Activated naive CD4-positive, alpha-beta T cell treated with Interleukin-2 at 50 U/mL for 16 hours (primary cell): Measurements from ENCODE around the gene NEURL3.

ENCODE experiments used
- DNase-seq: peaks from one replicate; pipeline ENCODE4 v3.0.0-alpha.2; 2020

The NEURL3 gene

GRCh38 chr2:96527286-96528005, 22.3 kb upstream of the NEURL3 start:
- peak; percentile 74 for DNase-seq

- DNase-seq: no peak
These were observed 21.6 kb upstream of the NEURL3 start for GRCh38 chr2:96526615-96527285.

GRCh38 chr2:96526101-96526591, 21.0 kb upstream of the NEURL3 start:
- DNase-seq: no peak

- DNase-seq: no peak
These were observed 20.0 kb upstream of the NEURL3 start for GRCh38 chr2:96525211-96525507.

GRCh38 chr2:96524482-96525210, 19.5 kb upstream of the NEURL3 start:
- peak; percentile 24 for DNase-seq

GRCh38 chr2:96523659-96524481, 18.7 kb upstream of the NEURL3 start:
- no peak for DNase-seq

- no peak for DNase-seq
These were observed 17.4 kb upstream of the NEURL3 start for GRCh38 chr2:96522304-96523203.

GRCh38 chr2:96521219-96521618, 16.1 kb upstream of the NEURL3 start:
- DNase-seq: no peak

GRCh38 chr2:96520697-96521096, 15.5 kb upstream of the NEURL3 start:
- DNase-seq: no peak

GRCh38 chr2:96520231-96520630, 15.1 kb upstream of the NEURL3 start:
- no peak for DNase-seq

GRCh38 chr2:96517079-96517478, 11.9 kb upstream of the NEURL3 start:
- DNase-seq: no peak

GRCh38 chr2:96514521-96514920, 9.4 kb upstream of the NEURL3 start:
- no peak for DNase-seq

GRCh38 chr2:96512341-96512740, 7.2 kb upstream of the NEURL3 start:
- DNase-seq: no peak

GRCh38 chr2:96511851-96512250, 6.7 kb upstream of the NEURL3 start:
- no peak for DNase-seq

GRCh38 chr2:96510931-96511595, 5.9 kb upstream of the NEURL3 start:
- no peak for DNase-seq

GRCh38 chr2:96509847-96510230, 4.7 kb upstream of the NEURL3 start:
- DNase-seq: no peak

GRCh38 chr2:96509114-96509846, 4.1 kb upstream of the NEURL3 start:
- peak; percentile 69 for DNase-seq

GRCh38 chr2:96508521-96509113, 3.5 kb upstream of the NEURL3 start:
- DNase-seq: no peak

GRCh38 chr2:96507957-96508520, 2.9 kb upstream of the NEURL3 start:
- DNase-seq: peak; percentile 90

- no peak for DNase-seq
These were observed 1.7 kb upstream of the NEURL3 start for GRCh38 chr2:96506907-96507240.
